Activated CD8-positive, alpha-beta T cell treated with anti-CD3 and anti-CD28 coated beads, Interleukin-2, amount 10 ng/mL, durations not matched to agents 7 days and 5 days (primary cell): ENCODE measurements around the gene KRTAP10-6. TPM values are rescaled to one million over a fixed set of nuclear protein-coding genes. Genes with fewer than 3 reads are reported as not detected.
A peak's percentile ranks its signal among the peaks of the same experiment; 100 is the strongest.

Experiments used
- ATAC-seq: fragments of 150-1000 bp; cut with Tn5 transposase; one replicate; pipeline ENCODE4 v1.10.0; 2021; ENCODE audit warnings: moderate library complexity
- CTCF ChIA-PET: fragments of 350-600 bp; sonication (Branson Sonifier 250); formaldehyde crosslinking; loops from one replicate; lab custom pipeline; 2021; ENCODE audit warnings: antibody characterized with exemption; lab: Charles Lee
- POLR2A ChIA-PET: fragments of 350-600 bp; sonication (Branson Sonifier 250); formaldehyde crosslinking; loops from one replicate; lab custom pipeline; 2021; ENCODE audit warnings: antibody characterized with exemption; lab: Charles Lee
- DNase-seq: peaks from one replicate; pipeline ENCODE4 v3.0.0-alpha.2; 2020
- H3K27ac Mint-ChIP-seq: one replicate; pipeline ENCODE4 v1.8.0; 2021; ENCODE audit warnings: mild to moderate bottlenecking, mixed read lengths
- H3K27me3 Mint-ChIP-seq: one replicate; pipeline ENCODE4 v1.8.0; 2021; ENCODE audit warnings: low read depth, mixed read lengths
- H3K36me3 Mint-ChIP-seq: one replicate; pipeline ENCODE4 v1.8.0; 2021; ENCODE audit warnings: low read depth, mixed read lengths
- H3K4me1 Mint-ChIP-seq: one replicate; pipeline ENCODE4 v1.8.0; 2021; ENCODE audit warnings: low read depth, mixed read lengths
- H3K4me3 Mint-ChIP-seq: one replicate; pipeline ENCODE4 v1.8.0; 2021; ENCODE audit warnings: mild to moderate bottlenecking, mixed read lengths
- H3K9me3 Mint-ChIP-seq: one replicate; pipeline ENCODE4 v1.8.0; 2022; ENCODE audit warnings: mixed read lengths; ENCODE audit not compliant: insufficient read depth
- total RNA-seq, 2 experiments: library from RNA; stranded (reverse); gene quantifications; one replicate each; pipeline ENCODE4 v1.2.3, GENCODE V29; 2021

Gene KRTAP10-6
- total RNA-seq, 2 experiments from 2014 or later: not detected

DNA sequence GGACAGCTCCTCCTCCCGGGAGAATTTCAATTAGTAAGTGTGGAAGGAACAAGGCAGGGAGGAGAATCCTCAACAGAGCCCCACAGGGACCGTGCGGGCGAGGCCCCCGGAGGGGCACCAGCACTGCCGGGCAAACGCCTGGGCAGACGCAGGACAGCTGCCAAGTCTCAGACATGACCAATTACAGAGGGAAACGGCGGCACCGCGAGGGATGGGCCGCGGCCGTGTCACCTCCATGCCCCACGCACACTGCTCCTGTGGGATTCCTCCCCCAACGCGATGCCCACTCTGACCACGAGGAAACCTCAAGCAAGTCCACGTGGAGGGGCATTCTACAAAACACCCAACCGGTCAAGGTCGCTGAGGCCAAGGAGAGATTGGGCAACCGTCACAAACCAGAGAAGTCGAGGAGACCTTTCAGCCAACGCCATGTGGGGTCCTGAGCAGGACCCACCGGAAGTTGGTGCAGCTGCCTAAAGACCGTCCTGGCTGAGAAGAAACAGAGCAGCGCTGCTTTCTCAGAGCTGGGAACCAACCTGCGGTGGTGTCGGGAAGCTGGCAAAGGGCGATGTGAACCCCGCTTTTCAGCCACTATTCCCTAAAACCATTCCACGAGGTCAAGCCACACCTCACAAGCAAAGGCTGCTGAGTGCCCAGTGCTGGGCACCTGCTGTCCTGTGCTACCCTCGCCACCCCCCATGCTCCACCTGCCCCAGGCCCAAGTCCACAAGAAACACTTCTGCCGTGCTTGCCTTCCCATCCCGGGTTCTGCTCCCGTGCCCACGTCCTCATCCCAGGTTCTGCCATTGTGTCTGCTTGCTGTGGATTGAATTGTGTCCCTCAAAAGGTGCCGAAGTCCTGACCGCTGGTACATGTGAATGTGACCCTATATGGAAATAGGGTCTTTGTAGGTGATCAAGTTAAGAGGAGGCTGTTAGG, 20.2 kb downstream of the KRTAP10-6 start:
- ATAC-seq: no peak
- peaks cover 10% of the 10 kb centered on the region for H3K9me3 Mint-ChIP-seq
- H3K36me3 Mint-ChIP-seq: no peaks in the 10 kb centered on the region
- no peak overlapping the region for H3K27ac Mint-ChIP-seq
- no peaks in the 10 kb centered on the region for H3K4me1 Mint-ChIP-seq
- peak; percentile 17 for DNase-seq
- POLR2A ChIA-PET: no interaction called here
- CTCF ChIA-PET: no interaction called here
- H3K27me3 Mint-ChIP-seq: peaks cover 2% of the 10 kb centered on the region
- H3K4me3 Mint-ChIP-seq: no peak overlapping the region

DNA sequence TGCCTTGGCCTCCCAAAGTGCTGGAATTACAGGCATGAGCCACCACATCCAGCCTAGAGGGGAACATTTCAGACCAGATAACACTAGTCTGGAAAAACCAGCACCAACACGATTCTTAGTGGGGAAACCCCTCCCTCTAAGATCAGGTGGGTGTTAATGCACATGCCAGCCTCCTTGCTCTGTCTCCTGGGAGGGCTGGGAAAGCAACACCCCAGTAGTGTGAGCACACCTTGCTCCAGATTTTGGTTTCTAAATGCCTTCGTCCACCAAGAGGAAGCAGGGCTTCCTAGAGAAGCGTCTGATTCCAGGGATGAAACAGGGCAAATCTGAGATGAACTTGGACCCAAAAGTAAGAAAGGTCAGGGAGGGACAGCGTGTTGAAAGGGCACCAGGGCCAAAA, 21.0 kb downstream of the KRTAP10-6 start:
- no peak for ATAC-seq
- H3K27me3 Mint-ChIP-seq: peaks cover 2% of the 10 kb centered on the region
- no peaks in the 10 kb centered on the region for H3K36me3 Mint-ChIP-seq
- no peak overlapping the region for H3K4me3 Mint-ChIP-seq
- ChIA-PET POLR2A (no interaction called here), CTCF (no interaction called here)
- no peaks in the 10 kb centered on the region for H3K4me1 Mint-ChIP-seq
- H3K27ac Mint-ChIP-seq: no peak overlapping the region
- DNase-seq: peak; percentile 9
- peaks cover 4% of the 10 kb centered on the region for H3K9me3 Mint-ChIP-seq

DNA sequence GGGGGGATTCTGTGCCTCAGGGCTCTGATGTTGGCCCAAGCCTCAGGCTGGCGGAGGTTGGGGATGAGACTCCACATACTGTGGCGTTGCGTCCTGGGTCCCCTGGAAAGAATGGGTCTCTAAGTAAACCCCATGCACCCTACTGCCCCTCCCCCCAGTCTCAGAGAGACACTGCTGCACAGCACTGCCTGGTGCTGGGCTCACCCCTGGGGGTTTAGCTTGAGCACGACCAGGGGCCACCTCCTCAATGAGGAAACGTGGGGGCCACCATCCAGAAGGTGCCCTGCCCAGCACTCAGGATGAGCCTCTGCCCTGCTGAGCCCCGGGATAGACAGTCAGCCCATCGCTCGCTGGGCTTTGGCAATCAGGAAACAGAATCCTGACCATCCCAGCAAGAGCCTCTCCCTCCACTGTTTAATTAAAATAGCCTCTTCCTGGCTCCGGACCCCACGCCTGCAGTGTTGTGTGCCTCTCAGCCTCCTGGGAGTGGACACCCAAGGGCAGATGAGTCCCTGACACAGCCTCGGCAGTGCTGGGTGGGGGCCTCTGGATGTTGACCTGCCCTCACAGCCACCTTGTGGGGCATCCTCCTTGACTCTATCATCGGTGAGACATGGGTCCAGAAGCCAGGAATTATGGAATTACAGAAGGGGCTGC, 22.3 kb downstream of the KRTAP10-6 start:
- Mint-ChIP-seq H3K4me1 (peaks cover 5% of the 10 kb centered on the region), H3K27ac (no peak overlapping the region), H3K9me3 (no peaks in the 10 kb centered on the region), H3K36me3 (no peaks in the 10 kb centered on the region), H3K4me3 (no peak overlapping the region), H3K27me3 (peaks cover 2% of the 10 kb centered on the region)
- ChIA-PET POLR2A (no interaction called here), CTCF (no interaction called here)
- DNase-seq (peak; percentile 11), ATAC-seq (no peak)

DNA sequence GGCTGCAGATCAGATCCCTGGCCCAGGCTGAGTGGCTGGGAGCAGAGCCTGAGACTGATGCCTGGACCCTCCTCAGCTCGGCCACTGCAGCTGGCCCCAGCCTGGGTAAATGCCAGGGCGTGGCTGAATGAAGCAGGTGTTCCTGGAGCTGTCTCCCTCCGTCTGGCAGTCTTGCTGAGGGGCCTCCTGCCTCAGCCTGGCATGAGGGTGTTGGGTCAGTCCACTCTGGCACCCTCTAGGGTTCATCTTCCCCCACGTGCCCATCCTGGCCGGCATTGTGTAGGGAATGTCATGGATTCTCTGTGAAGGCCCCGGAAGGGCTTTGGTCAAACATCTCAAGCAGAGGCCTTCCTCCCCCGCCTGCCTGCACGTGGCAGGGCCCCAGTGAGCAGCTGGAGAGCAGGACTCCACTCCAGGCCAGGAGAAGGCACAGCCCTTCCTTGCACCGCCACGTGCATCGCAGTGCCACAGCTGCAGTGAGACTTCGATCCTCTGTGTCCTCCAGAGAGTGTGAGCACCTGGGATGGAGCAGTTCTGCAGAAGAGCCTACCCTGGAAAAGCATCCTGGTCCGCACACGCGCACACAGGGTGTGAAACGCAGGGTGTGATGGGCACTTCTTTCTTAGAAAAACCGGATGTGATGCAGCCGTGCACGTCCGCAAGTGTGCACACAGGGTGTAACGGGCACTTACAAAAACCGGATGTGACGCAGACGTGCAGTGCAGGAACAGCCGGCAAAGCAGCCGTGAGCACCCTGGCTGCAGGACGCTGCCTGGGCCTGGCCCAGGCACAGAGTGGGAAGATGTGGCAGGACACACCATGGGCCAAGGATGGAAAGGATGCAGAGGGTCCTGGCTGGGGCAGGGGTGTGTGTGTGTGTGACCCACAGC, 23.4 kb downstream of the KRTAP10-6 start:
- ChIA-PET POLR2A (no interaction called here), CTCF (no interaction called here)
- Mint-ChIP-seq H3K4me3 (no peak overlapping the region), H3K27ac (no peak overlapping the region), H3K4me1 (peaks cover 12% of the 10 kb centered on the region), H3K27me3 (no peaks in the 10 kb centered on the region), H3K36me3 (peaks cover under 1% of the 10 kb centered on the region), H3K9me3 (no peaks in the 10 kb centered on the region)
- peak; percentile 10 for DNase-seq
- ATAC-seq: no peak

DNA sequence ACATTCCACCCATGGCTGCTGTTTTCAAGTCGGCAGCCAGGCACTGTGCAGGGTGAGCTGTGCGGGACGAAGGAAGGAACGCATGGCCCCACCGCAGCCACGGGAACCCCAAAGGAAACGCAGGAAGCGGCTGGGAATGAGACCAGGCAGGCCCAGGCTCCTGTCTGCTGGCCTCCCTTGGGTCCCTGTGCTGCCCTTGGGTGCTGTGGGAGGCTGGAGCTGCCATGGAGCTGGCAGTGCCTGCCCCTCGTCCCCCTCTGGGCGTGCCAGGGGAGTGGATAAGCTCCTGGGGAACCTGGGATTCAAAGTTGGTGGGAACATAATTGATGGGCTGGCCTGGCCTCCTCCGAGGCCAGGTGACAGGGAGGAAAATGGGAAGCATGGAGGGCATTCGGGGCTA, 24.0 kb downstream of the KRTAP10-6 start:
- Mint-ChIP-seq H3K27ac (no peak overlapping the region), H3K9me3 (no peaks in the 10 kb centered on the region), H3K27me3 (no peaks in the 10 kb centered on the region), H3K4me3 (no peak overlapping the region), H3K36me3 (peaks cover 3% of the 10 kb centered on the region), H3K4me1 (peaks cover 12% of the 10 kb centered on the region)
- no peak for DNase-seq
- ChIA-PET CTCF (interaction anchor here (1.0 kb wide), 1 partner anchor 225 kb away, joined by 3 read pairs; no protein-coding TSS in a partner anchor), POLR2A (interaction anchor here (0.6 kb wide), 1 partner anchor 21 kb away, joined by 3 read pairs; no protein-coding TSS in a partner anchor)
- no peak for ATAC-seq

DNA sequence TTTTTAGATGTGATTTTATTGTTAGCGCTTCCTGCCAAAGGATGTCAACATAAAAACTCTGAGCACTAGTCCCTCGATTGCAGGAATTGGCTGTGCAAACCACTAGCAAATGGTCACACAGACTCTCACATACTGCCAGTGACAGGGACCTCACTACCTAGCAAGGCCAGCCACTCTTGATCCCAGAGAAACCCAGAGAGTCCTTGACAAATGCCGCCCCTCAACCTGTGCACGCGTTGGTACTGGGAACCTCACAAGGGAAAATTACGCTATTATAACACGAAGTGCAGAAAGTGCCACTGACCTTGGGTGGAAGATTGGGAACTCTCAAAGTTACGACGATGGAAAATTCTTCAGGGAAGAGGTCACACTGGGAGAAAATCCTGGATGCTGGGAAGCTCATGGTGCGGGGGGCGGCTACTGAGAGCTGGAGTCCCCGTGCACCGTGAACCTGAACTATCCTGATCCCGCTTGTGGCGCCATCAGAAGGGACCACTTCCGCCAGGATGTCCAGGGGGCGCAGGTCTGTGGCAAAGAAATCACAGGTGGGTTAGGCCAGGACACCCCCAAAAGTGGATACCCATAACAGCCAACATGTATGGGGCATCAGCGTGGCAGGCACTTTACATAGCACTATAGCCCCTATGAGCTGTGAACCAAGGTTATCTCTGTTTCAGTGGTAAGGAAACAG, 24.7 kb downstream of the KRTAP10-6 start:
- H3K27ac Mint-ChIP-seq: no peak overlapping the region

DNA sequence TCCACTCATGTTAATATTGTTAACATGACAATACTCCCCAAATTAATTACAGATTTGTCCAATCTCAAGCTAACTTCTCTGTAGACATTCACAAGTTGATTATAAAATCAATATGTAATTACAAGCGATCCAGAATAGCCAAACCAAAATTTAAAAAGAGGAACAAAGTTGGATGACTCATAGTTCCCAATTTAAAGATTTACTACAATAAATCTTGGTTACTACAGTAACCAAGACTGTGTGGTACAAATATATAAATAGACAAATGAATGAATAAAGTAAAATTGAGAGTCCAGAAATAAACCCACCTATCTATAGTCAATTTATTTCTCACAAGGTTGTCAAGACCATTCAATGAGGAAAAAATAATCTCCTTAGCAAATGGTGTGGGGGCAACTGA, 25.9 kb downstream of the KRTAP10-6 start:
- Mint-ChIP-seq H3K27ac (no peak overlapping the region), H3K36me3 (peaks cover 3% of the 10 kb centered on the region), H3K4me3 (no peak overlapping the region), H3K9me3 (peaks cover 12% of the 10 kb centered on the region), H3K27me3 (peaks cover 3% of the 10 kb centered on the region), H3K4me1 (peaks cover 12% of the 10 kb centered on the region)
- DNase-seq (no peak), ATAC-seq (no peak)
- CTCF ChIA-PET: no interaction called here
- POLR2A ChIA-PET: no interaction called here

More for the DNA sequence above, 24.7 kb downstream of the KRTAP10-6 start:
- ATAC-seq: no peak
- POLR2A ChIA-PET: interaction anchor here (0.6 kb wide), 1 partner anchor 21 kb away, joined by 3 read pairs; no protein-coding TSS in a partner anchor
- CTCF ChIA-PET: interaction anchor here (1.0 kb wide), 1 partner anchor 225 kb away, joined by 3 read pairs; no protein-coding TSS in a partner anchor
- DNase-seq: no peak
- Mint-ChIP-seq H3K27me3 (no peaks in the 10 kb centered on the region), H3K9me3 (peaks cover under 1% of the 10 kb centered on the region), H3K4me3 (no peak overlapping the region), H3K4me1 (peaks cover 12% of the 10 kb centered on the region), H3K36me3 (peaks cover 3% of the 10 kb centered on the region)

DNA sequence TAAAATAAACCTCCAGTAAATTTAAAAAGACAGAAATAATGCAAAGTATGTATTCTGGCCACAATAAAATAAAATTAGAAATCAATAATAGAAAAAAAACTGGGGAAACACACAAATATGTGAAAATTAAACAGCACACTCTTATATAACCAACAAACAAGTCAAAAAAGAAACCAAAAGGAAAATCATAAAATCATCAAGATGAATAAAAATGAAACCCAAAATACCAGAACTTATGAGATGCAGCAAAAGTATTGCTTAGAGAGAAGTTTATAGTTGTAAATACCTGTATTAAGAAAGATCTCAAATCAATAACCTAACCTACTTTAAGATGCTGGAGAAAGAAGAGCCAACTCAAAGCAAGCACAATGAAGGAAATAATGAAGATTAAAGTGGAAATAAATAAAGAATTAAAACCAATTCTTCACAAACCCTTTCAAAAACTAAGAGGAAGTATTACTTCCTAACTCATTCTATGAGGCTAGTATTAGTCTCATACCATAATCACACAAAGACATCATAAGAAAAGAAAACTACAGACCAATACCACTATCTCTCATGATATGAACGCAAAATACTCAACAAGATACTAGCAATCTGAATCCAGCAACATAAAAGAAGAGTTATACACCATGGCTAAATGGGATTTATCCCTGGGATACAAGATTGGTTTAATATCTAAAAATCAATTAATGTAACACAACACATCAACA, 27.3 kb downstream of the KRTAP10-6 start:
- peaks cover 12% of the 10 kb centered on the region for H3K4me1 Mint-ChIP-seq
- no peak overlapping the region for H3K4me3 Mint-ChIP-seq
- ChIA-PET POLR2A (no interaction called here), CTCF (no interaction called here)
- no peak for DNase-seq
- peaks cover 3% of the 10 kb centered on the region for H3K36me3 Mint-ChIP-seq
- no peak for ATAC-seq
- peaks cover 9% of the 10 kb centered on the region for H3K27me3 Mint-ChIP-seq
- peaks cover 17% of the 10 kb centered on the region for H3K9me3 Mint-ChIP-seq
- peak overlapping the region; percentile 79 for H3K27ac Mint-ChIP-seq

DNA sequence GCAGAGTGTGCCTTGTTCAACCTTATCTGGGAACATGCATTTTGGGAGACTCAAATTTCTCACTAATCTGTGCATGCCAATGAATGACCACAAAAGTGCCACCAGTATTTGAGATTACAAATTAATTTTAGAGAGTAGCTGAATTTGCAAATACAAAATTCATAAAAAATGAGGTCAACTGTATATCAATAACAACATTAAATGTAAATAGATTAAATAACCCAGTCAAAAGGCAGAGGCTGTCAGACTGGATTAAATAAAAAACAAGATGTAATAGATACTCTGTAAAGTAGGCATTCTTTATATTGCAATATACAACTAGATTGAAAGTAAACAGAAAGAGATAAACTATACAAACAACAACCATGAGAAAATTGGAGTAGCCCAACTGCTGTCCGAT, 28.2 kb downstream of the KRTAP10-6 start:
- peaks cover 12% of the 10 kb centered on the region for H3K4me1 Mint-ChIP-seq
- H3K27me3 Mint-ChIP-seq: peaks cover 14% of the 10 kb centered on the region
- H3K27ac Mint-ChIP-seq: no peak overlapping the region
- ATAC-seq (no peak), DNase-seq (no peak)
- no peak overlapping the region for H3K4me3 Mint-ChIP-seq
- H3K36me3 Mint-ChIP-seq: peaks cover 3% of the 10 kb centered on the region
- CTCF ChIA-PET: no interaction called here
- peaks cover 17% of the 10 kb centered on the region for H3K9me3 Mint-ChIP-seq
- POLR2A ChIA-PET: no interaction called here

DNA sequence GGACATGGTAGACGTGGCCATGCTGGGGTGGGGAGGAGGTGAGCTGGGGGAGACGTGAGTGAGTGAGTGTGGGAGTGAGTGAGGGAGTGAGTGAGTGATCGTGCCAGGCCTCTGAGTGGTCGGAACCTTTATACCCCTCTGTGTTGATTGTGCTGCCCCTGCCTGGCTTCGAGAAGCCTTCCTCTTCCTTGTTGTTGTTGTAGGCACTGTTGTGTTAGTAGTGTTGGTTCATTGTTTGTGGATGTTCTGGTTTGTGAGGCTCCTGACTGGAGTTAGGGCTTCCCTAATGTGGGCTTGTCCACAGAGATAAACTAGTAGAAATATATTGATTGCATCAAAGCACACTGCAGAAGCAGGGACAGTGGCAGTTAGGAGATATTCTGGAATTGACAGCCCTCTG, 33.6 kb downstream of the KRTAP10-6 start, which contains the start of gene KRTAP10-3:
Gene KRTAP10-3, minus strand, starts transcription at position 101 of the 400 bp plus-strand sequence. Its CDS starts 80 bp downstream, at position 21.
- Mint-ChIP-seq H3K36me3 (no peaks in the 10 kb centered on the region), H3K27me3 (peaks cover 21% of the 10 kb centered on the region), H3K4me1 (no peaks in the 10 kb centered on the region), H3K27ac (no peak within 1 kb of the TSS), H3K4me3 (no peak within 1 kb of the TSS), H3K9me3 (peaks cover 17% of the 10 kb centered on the region)
- ATAC-seq (no peak), DNase-seq (no peak)
- ChIA-PET CTCF (no interaction called here), POLR2A (interaction anchor here (0.7 kb wide), 1 partner anchor 176 kb away, joined by 4 read pairs; no protein-coding TSS in a partner anchor)
